ENCODE results near the gene S100Z. TPM values are rescaled to one million over a fixed set of nuclear protein-coding genes. Genes with fewer than 3 reads are reported as not detected.

Gene S100Z
- total and polyA plus RNA-seq, 9 of the 15 experiments (the other 6 are each of a cell fraction or from before 2014, with no cell fraction given), result 0.15 to 0.42 (median 0.20) TPM; not detected in 6

DNA sequence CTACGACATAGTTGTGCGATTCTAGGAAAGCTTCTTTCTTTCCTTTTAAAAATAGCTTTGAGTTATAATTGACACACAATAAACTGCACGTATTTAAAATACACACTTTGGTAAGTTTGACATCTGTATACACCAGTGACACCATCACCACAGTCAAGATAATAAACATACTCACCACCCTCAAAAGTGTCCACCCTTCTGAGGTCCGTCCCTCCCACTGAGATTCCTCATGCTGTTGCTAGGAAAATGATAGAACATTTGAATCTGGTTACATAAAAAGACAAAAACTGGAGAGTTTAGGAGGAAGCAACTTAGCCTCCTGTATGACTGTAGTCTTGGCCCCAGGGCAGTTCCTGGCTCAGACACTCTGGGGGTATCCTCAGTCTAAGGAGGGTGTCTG lies 17.2 kb downstream of the S100Z start:
- Histone ChIP-seq H3K79me2 (ENCODE audit: control insufficient read depth, insufficient read depth, low read length) (no peaks in the 10 kb centered on the region), H3K27ac (ENCODE audit: extremely low read depth, low read depth, low read length) (no peak overlapping the region), H3K9ac (ENCODE audit: insufficient read depth in 1 of 2, low read depth in 2 of 2, low read length in 2 of 2) (no peak overlapping the region), H3K4me3 (no peak overlapping the region), H3K36me3 (ENCODE audit: control insufficient read depth, insufficient read depth, low read length) (no peaks in the 10 kb centered on the region), H2AFZ (ENCODE audit: low read depth, low read length) (no peak overlapping the region), H3K9me1 (ENCODE audit: control insufficient read depth, insufficient read depth, low read length) (no peaks in the 10 kb centered on the region), H3K4me1 (replicated peaks in 1 of 2; ENCODE audit: control insufficient read depth in 2 of 2, insufficient read depth in 2 of 2, low read length in 2 of 2) (no peaks in the 10 kb centered on the region), H3K27me3 (ENCODE audit: control insufficient read depth in 2 of 2, insufficient read depth in 2 of 2, low read length in 2 of 2) (no peaks in the 10 kb centered on the region), H4K20me1 (replicated peaks; ENCODE audit: control insufficient read depth, insufficient read depth, low read length) (no peaks in the 10 kb centered on the region), H3K4me2 (ENCODE audit: insufficient read depth, low read length) (no peak overlapping the region), H3K9me3 (replicated peaks; ENCODE audit: control insufficient read depth, insufficient read depth, low read depth, low read length) (no peaks in the 10 kb centered on the region)
- ChIA-PET POLR2A (no interaction called here), CTCF (ENCODE audit: low intra/inter-chr PET ratio) (interaction anchor here (3.4 kb wide), 1 partner anchor 149 kb away, joined by 29 read pairs; no protein-coding TSS in a partner anchor)
- BruUV-seq (replicated peaks), result no TSS peak
- FAIRE-seq, result no peak
- intact Hi-C loops (cut with micrococcal nuclease) (loop anchor here (5.0 kb wide), 1 partner anchor 625 kb away; the partner anchor contains the start of gene WDR41), in situ Hi-C loops (cut with MboI) (loop anchor here (5.0 kb wide), 1 partner anchor 150 kb away; no protein-coding TSS in a partner anchor)
- no peak for DNase-seq (ENCODE audit: extremely low read depth in 1 of 4, low spot score in 3 of 4)
- WGBS (ENCODE audit: insufficient coverage, low coverage, missing lambda C conversion rate), result 16% methylated on average over 4 of the region's 4 CpGs
- ATAC-seq, result no peak; the same call in 2 of the 3 replicates
- TF ChIP-seq ARHGAP35 (IDR thresholded peaks at IDR 0.05; ENCODE audit: partially characterized antibody), result no peak
- no peak for TF ChIP-seq RBM34 (IDR thresholded peaks at IDR 0.05; ENCODE audit: borderline replicate concordance, insufficient read depth, low read length)
- TF ChIP-seq ETV5 (CRISPR knock-in tag; IDR thresholded peaks at IDR 0.05; ENCODE audit: low read depth), result no peak
- TF ChIP-seq ZFP36 (IDR thresholded peaks at IDR 0.05; ENCODE audit: low read depth, low read length, partially characterized antibody), result no peak
- TF ChIP-seq RBM17 (IDR thresholded peaks at IDR 0.05; ENCODE audit: borderline replicate concordance, low read depth, low read length), result no peak
- no peak for TF ChIP-seq ATF1 (CRISPR knock-in tag; IDR thresholded peaks at IDR 0.05)
- TF ChIP-seq ATF1 (tag; IDR thresholded peaks at IDR 0.05), result no peak
- no peak for TF ChIP-seq CGGBP1 (CRISPR knock-in tag; IDR thresholded peaks at IDR 0.05)
- no peak for TF ChIP-seq ZBTB11 (CRISPR knock-in tag; IDR thresholded peaks at IDR 0.05)
- TF ChIP-seq PTRF (tag; IDR thresholded peaks at IDR 0.05), result no peak
- no peak for TF ChIP-seq ETS2 (tag; IDR thresholded peaks at IDR 0.05; ENCODE audit: borderline replicate concordance, poor library complexity, severe bottlenecking)
- no peak for TF ChIP-seq SMAD4 (CRISPR knock-in tag; conservative IDR thresholded peaks at IDR 0.05)
- TF ChIP-seq ZNF41 (CRISPR knock-in tag; conservative IDR thresholded peaks at IDR 0.05), result no peak
